ENCODE results near the gene GPC6. TPM values are rescaled to one million over a fixed set of nuclear protein-coding genes. Genes with fewer than 3 reads are reported as not detected.

Gene GPC6
- total and polyA plus RNA-seq, 2 donors (not counting 3 experiments of a cell fraction or from before 2014, with no cell fraction given), result 0.01 TPM; not detected in 1

- no peak overlapping the region for H3K4me2 ChIP-seq (ENCODE audit: insufficient read depth, low read length)
- no peaks in the 10 kb centered on the region for H3K9me1 ChIP-seq (replicated peaks; ENCODE audit: control insufficient read depth, extremely low read depth, insufficient read depth, low read length)
- ChIA-PET CTCF (no interaction called here), POLR2A (no interaction called here)
- no peaks in the 10 kb centered on the region for H4K20me1 ChIP-seq (replicated peaks; ENCODE audit: control insufficient read depth, extremely low read depth, insufficient read depth, low read length)
- H3K9me3 ChIP-seq (replicated peaks; ENCODE audit: control insufficient read depth, insufficient read depth, low read length), result no peaks in the 10 kb centered on the region
- TF ChIP-seq POLR2AphosphoS5 (IDR thresholded peaks at IDR 0.05; ENCODE audit: insufficient read depth, low read depth, low read length) (no peak), POLR2A (IDR thresholded peaks at IDR 0.05; ENCODE audit: low read depth, low read length) (no peak), FOS (IDR thresholded peaks at IDR 0.05; ENCODE audit: borderline replicate concordance, insufficient read depth, low read length) (no peak), EZH2 (IDR thresholded peaks at IDR 0.05; ENCODE audit: borderline replicate concordance, low read depth, low read length, severe bottlenecking) (no peak), GATA2 (IDR thresholded peaks at IDR 0.05; ENCODE audit: insufficient read depth, insufficient read length, low read depth, low read length) (no peak)
- FAIRE-seq, result no peak
- H3K4me1 ChIP-seq (ENCODE audit: control insufficient read depth, extremely low read depth, insufficient read depth, low read length), result no peaks in the 10 kb centered on the region
- no peaks in the 10 kb centered on the region for H3K79me2 ChIP-seq (ENCODE audit: control insufficient read depth, insufficient read depth, low read length)
- H3K4me3 ChIP-seq (replicated peaks in 1 of 3; ENCODE audit: insufficient read depth in 1 of 3, low read depth in 1 of 3, low read length in 3 of 3), result no peak overlapping the region
- no peak overlapping the region for H2AFZ ChIP-seq (ENCODE audit: low read depth, low read length)
- no peaks in the 10 kb centered on the region for H3K36me3 ChIP-seq (ENCODE audit: control insufficient read depth in 2 of 2, extremely low read depth in 1 of 2, insufficient read depth in 2 of 2, low read length in 2 of 2)
- no peak for DNase-seq (ENCODE audit: low read depth, low spot score)
- no TSS peak for BruUV-seq (replicated peaks)
- H3K9ac ChIP-seq (replicated peaks; ENCODE audit: extremely low read depth, insufficient read depth, low read length), result no peak overlapping the region
- H3K27ac ChIP-seq (ENCODE audit: insufficient read depth, low read depth, low read length), result no peak overlapping the region
- dilution Hi-C loops (cut with MboI; ENCODE audit: extremely low pct_ligation_motif_present, low sequenced_read_pairs) (no loop called here), intact Hi-C loops (cut with micrococcal nuclease) (no loop called here)
- H3K27me3 ChIP-seq (ENCODE audit: control insufficient read depth in 2 of 2, insufficient read depth in 2 of 2, low read length in 2 of 2), result no peaks in the 10 kb centered on the region
Measured at GRCh38 chr13:93811738-93812112, 585.1 kb downstream of the GPC6 start.

- no peak for DNase-seq (ENCODE audit: low read depth, low spot score)
- H3K4me2 ChIP-seq (ENCODE audit: insufficient read depth, low read length), result no peak overlapping the region
- no peaks in the 10 kb centered on the region for H3K9me1 ChIP-seq (replicated peaks; ENCODE audit: control insufficient read depth, extremely low read depth, insufficient read depth, low read length)
- intact Hi-C loops (cut with micrococcal nuclease) (no loop called here), dilution Hi-C loops (cut with MboI; ENCODE audit: extremely low pct_ligation_motif_present, low sequenced_read_pairs) (no loop called here)
- H4K20me1 ChIP-seq (replicated peaks; ENCODE audit: control insufficient read depth, extremely low read depth, insufficient read depth, low read length), result no peaks in the 10 kb centered on the region
- H3K36me3 ChIP-seq (ENCODE audit: control insufficient read depth in 2 of 2, extremely low read depth in 1 of 2, insufficient read depth in 2 of 2, low read length in 2 of 2), result no peaks in the 10 kb centered on the region
- no TSS peak for BruUV-seq (replicated peaks)
- no peak overlapping the region for H3K4me3 ChIP-seq (replicated peaks in 1 of 3; ENCODE audit: insufficient read depth in 1 of 3, low read depth in 1 of 3, low read length in 3 of 3)
- H2AFZ ChIP-seq (ENCODE audit: low read depth, low read length), result no peak overlapping the region
- ChIA-PET CTCF (no interaction called here), POLR2A (no interaction called here)
- TF ChIP-seq EZH2 (IDR thresholded peaks at IDR 0.05; ENCODE audit: borderline replicate concordance, low read depth, low read length, severe bottlenecking) (no peak), FOS (IDR thresholded peaks at IDR 0.05; ENCODE audit: borderline replicate concordance, insufficient read depth, low read length) (no peak), JUN (IDR thresholded peaks at IDR 0.05; ENCODE audit: borderline replicate concordance, insufficient read depth, insufficient read length, low read depth) (no peak), MYC (IDR thresholded peaks at IDR 0.05; ENCODE audit: low read depth, low read length) (no peak), GATA2 (IDR thresholded peaks at IDR 0.05; ENCODE audit: insufficient read depth, insufficient read length, low read depth, low read length) (no peak), CTCF (IDR thresholded peaks at IDR 0.05; ENCODE audit: extremely low read depth in 1 of 2, insufficient read depth in 1 of 2, low read depth in 1 of 2, low read length in 2 of 2) (no peak), POLR2AphosphoS5 (IDR thresholded peaks at IDR 0.05; ENCODE audit: insufficient read depth, low read depth, low read length) (no peak), POLR2A (IDR thresholded peaks at IDR 0.05; ENCODE audit: low read depth, low read length) (no peak)
- TF ChIP-seq, protein P1, sequence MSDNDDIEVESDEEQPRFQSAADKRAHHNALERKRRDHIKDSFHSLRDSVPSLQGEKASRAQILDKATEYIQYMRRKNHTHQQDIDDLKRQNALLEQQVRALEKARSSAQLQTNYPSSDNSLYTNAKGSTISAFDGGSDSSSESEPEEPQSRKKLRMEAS (IDR thresholded peaks at IDR 0.05; ENCODE audit: insufficient read depth, insufficient read length), result no peak
- H3K27ac ChIP-seq (ENCODE audit: insufficient read depth, low read depth, low read length), result no peak overlapping the region
- no peak for FAIRE-seq
- no peaks in the 10 kb centered on the region for H3K9me3 ChIP-seq (replicated peaks; ENCODE audit: control insufficient read depth, insufficient read depth, low read length)
- H3K79me2 ChIP-seq (ENCODE audit: control insufficient read depth, insufficient read depth, low read length), result no peaks in the 10 kb centered on the region
- no peaks in the 10 kb centered on the region for H3K27me3 ChIP-seq (ENCODE audit: control insufficient read depth in 2 of 2, insufficient read depth in 2 of 2, low read length in 2 of 2)
- H3K9ac ChIP-seq (replicated peaks; ENCODE audit: extremely low read depth, insufficient read depth, low read length), result no peak overlapping the region
- H3K4me1 ChIP-seq (ENCODE audit: control insufficient read depth, extremely low read depth, insufficient read depth, low read length), result no peaks in the 10 kb centered on the region
Measured at GRCh38 chr13:93814658-93815057, 588.1 kb downstream of the GPC6 start.

All from endothelial cell of umbilical vein (primary cell).